Panc1 (cell line): ENCODE results near the gene GRIK4.

ENCODE experiments used
- POLR2AphosphoS5 ChIP-seq: IDR thresholded peaks from 2 replicates; pipeline ENCODE4 v1.6.1; 2012; ENCODE audit warnings: mild to moderate bottlenecking, low read depth, low read length, moderate library complexity
- TF ChIP-seq, protein P1 (sequence below): fragments of 450-650 bp; IDR thresholded peaks from 2 replicates; pipeline ENCODE4 v1.5.1; 2017; ENCODE audit warnings: mild to moderate bottlenecking
- TF ChIP-seq, protein P2 (sequence below), 2 experiments: IDR thresholded peaks; 2 replicates each; pipeline ENCODE4 v1.6.1; 2011 to 2012; ENCODE audit warnings: low read depth in 2 of 2, control low read depth in 1 of 2, low read length in 1 of 2, mild to moderate bottlenecking in 1 of 2, moderate library complexity in 1 of 2; ENCODE audit not compliant: insufficient read depth in 1 of 2

DNA sequence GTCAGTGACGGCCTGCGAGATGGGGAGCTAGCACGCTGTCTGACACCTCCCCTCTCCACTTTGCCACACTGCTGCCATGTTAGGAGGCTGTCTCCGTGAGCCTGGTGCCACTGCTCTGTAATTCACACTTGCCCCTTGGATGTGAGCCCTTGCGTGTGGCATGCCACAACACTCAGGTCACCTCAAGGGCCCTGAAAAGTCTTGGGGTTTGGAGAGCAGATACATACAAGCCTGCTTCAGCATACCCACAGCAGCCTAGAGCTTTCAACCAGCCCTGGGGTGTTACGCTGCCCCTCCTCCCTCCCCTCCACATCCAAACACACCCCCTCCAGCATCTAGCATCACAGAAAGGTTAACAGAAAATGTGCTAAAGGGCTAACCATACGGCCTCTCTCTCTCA is 442.8 kb downstream of the GRIK4 start:
- TF ChIP-seq, protein P1, sequence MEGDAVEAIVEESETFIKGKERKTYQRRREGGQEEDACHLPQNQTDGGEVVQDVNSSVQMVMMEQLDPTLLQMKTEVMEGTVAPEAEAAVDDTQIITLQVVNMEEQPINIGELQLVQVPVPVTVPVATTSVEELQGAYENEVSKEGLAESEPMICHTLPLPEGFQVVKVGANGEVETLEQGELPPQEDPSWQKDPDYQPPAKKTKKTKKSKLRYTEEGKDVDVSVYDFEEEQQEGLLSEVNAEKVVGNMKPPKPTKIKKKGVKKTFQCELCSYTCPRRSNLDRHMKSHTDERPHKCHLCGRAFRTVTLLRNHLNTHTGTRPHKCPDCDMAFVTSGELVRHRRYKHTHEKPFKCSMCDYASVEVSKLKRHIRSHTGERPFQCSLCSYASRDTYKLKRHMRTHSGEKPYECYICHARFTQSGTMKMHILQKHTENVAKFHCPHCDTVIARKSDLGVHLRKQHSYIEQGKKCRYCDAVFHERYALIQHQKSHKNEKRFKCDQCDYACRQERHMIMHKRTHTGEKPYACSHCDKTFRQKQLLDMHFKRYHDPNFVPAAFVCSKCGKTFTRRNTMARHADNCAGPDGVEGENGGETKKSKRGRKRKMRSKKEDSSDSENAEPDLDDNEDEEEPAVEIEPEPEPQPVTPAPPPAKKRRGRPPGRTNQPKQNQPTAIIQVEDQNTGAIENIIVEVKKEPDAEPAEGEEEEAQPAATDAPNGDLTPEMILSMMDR = no peak
- TF ChIP-seq POLR2AphosphoS5 = no peak
- TF ChIP-seq, protein P2, sequence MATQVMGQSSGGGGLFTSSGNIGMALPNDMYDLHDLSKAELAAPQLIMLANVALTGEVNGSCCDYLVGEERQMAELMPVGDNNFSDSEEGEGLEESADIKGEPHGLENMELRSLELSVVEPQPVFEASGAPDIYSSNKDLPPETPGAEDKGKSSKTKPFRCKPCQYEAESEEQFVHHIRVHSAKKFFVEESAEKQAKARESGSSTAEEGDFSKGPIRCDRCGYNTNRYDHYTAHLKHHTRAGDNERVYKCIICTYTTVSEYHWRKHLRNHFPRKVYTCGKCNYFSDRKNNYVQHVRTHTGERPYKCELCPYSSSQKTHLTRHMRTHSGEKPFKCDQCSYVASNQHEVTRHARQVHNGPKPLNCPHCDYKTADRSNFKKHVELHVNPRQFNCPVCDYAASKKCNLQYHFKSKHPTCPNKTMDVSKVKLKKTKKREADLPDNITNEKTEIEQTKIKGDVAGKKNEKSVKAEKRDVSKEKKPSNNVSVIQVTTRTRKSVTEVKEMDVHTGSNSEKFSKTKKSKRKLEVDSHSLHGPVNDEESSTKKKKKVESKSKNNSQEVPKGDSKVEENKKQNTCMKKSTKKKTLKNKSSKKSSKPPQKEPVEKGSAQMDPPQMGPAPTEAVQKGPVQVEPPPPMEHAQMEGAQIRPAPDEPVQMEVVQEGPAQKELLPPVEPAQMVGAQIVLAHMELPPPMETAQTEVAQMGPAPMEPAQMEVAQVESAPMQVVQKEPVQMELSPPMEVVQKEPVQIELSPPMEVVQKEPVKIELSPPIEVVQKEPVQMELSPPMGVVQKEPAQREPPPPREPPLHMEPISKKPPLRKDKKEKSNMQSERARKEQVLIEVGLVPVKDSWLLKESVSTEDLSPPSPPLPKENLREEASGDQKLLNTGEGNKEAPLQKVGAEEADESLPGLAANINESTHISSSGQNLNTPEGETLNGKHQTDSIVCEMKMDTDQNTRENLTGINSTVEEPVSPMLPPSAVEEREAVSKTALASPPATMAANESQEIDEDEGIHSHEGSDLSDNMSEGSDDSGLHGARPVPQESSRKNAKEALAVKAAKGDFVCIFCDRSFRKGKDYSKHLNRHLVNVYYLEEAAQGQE (IDR thresholded peaks at IDR 0.05; ENCODE audit: insufficient read depth in 1 of 2, low read depth in 2 of 2, low read length in 1 of 2) = no peak
